ENCODE data around the gene HEATR5A.
"Not testable (repeated sequence)": the region's sequence is repeated elsewhere in the genome, so short reads cannot be mapped to it uniquely, and the experiment has no call there.

Gene HEATR5A

DNA sequence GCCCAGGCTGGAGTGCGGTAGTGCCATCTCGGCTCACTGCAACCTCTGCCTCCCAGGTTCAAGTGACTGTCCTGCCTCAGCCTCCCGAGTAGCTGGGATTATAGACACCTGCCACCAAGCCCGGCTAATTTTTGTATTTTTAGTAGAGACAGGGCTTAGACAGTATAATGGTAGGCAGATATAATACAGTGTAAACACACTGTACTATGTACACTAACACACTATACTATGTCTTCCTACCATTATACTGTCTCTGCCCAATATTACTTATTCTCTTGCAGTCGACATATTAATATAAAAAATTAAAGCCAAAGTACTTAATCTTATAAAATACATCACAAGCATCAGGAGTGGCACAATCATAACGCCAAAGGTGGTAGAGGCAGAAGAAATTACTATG is 21.9 kb upstream of the HEATR5A start:
- H3K4me1 ChIP-seq (ENCODE audit: insufficient read depth, low read length): no peaks in the 10 kb centered on the region
- H3K27ac ChIP-seq (ENCODE audit: low read length): no peak overlapping the region
- H3K9ac ChIP-seq (ENCODE audit: low read depth, low read length): no peak overlapping the region
- H3K36me3 ChIP-seq (ENCODE audit: insufficient read depth, low read depth, low read length): peaks cover 3% of the 10 kb centered on the region; the same call in 1 of the 2 replicates
- H3K9me3 ChIP-seq (ENCODE audit: insufficient read depth, low read depth, low read length): peaks cover 6% of the 10 kb centered on the region; the same call in 1 of the 2 replicates
- no peaks in the 10 kb centered on the region for H3K27me3 ChIP-seq (ENCODE audit: insufficient read depth, low read length)
- no peak overlapping the region for H3K4me3 ChIP-seq (ENCODE audit: low read length)

DNA sequence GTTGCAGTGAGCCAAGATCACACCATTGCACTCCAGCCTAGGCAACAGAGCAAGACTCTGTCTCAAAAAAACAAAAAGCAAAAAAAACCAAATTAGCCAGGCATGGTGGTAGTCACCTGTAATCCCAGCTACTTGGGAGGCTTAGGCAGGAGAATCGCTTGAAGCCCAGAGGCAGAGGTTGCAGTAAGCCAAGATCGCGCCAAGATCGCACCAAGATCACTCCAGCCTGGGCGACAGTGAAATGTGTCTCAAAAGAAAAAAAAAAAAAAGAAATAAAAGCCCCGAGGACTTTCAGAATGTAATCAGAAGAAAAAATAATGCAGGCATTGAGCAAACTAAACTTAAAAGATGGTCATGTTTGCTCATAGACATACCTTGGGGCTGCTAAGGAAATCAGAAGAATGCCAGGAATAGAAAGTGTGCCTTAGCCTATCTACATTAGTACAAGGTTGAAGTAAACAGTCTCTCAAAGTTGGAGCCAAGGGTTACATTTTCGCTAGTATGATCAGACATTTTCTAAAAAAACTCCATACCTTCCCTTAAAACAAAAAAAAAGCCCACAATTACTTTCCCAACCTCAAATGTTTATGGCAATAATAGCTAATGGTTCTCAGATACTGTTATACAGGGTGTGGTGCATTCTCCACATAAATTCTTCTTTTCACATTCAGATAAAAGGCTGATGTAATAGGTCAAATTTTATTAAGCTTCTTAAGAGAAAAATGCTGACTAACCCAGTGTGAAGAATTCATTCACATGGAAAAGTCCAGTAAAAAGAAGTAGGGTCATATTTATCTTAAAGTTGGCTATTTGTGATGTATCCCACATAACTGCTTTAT is 21.1 kb upstream of the HEATR5A start:
- no peaks in the 10 kb centered on the region for H3K4me1 ChIP-seq (ENCODE audit: insufficient read depth, low read length)
- H3K27me3 ChIP-seq (ENCODE audit: insufficient read depth, low read length): no peaks in the 10 kb centered on the region
- H3K36me3 ChIP-seq (ENCODE audit: insufficient read depth, low read depth, low read length): peaks cover 3% of the 10 kb centered on the region; the same call in 1 of the 2 replicates
- H3K27ac ChIP-seq (ENCODE audit: low read length): no peak overlapping the region
- peaks cover 6% of the 10 kb centered on the region; the same call in 1 of the 2 replicates for H3K9me3 ChIP-seq (ENCODE audit: insufficient read depth, low read depth, low read length)
- H3K4me3 ChIP-seq (ENCODE audit: low read length): no peak overlapping the region
- H3K9ac ChIP-seq (ENCODE audit: low read depth, low read length): no peak overlapping the region

DNA sequence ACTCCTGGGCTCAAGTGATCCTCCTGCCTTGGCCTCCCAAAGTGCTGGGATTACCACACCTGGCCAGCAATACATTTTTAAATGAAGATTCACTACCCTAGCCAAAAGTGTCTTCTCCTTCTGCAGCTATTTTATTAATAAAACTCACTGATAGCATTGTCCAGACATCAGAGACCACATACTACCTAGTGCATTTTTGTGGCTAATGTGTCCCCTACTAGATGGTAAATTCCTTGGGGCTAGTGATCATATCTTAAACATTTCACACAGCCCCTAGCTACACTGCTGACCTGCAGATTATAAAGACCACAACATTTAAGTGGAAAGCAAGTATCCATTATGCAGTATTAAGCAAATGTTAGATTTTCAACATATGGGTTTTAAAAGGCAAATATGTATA is 19.9 kb upstream of the HEATR5A start:
- Histone ChIP-seq H3K4me1 (ENCODE audit: insufficient read depth, low read length) (no peaks in the 10 kb centered on the region), H3K9ac (ENCODE audit: low read depth, low read length) (no peak overlapping the region), H3K27ac (ENCODE audit: low read length) (no peak overlapping the region), H3K27me3 (ENCODE audit: insufficient read depth, low read length) (no peaks in the 10 kb centered on the region), H3K9me3 (ENCODE audit: insufficient read depth, low read depth, low read length) (peaks cover 6% of the 10 kb centered on the region; the same call in 1 of the 2 replicates), H3K36me3 (ENCODE audit: insufficient read depth, low read depth, low read length) (peaks cover 3% of the 10 kb centered on the region; the same call in 1 of the 2 replicates), H3K4me3 (ENCODE audit: low read length) (no peak overlapping the region)

DNA sequence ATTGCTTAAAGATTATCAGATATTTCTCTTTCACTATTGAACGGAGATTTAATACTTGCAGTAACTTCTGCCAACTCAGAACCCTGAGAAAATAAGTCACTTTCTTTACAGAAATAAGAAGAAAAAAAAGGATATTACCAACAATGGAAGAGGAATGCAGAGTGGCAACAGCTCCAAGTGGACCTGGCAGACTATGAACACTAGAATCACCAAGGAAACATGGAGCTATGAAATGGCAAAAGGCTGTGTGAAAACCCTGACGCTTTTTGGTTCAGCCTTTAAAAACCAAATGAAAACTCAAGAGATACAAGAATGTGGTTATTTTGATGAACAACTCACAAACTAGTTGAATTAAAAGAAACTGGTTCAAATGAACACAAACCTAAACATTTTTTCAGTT is 19.2 kb upstream of the HEATR5A start:
- no peaks in the 10 kb centered on the region for H3K4me1 ChIP-seq (ENCODE audit: insufficient read depth, low read length)
- no peak overlapping the region for H3K27ac ChIP-seq (ENCODE audit: low read length)
- peaks cover 3% of the 10 kb centered on the region; the same call in 1 of the 2 replicates for H3K36me3 ChIP-seq (ENCODE audit: insufficient read depth, low read depth, low read length)
- peaks cover 6% of the 10 kb centered on the region; the same call in 1 of the 2 replicates for H3K9me3 ChIP-seq (ENCODE audit: insufficient read depth, low read depth, low read length)
- H3K4me3 ChIP-seq (ENCODE audit: low read length): no peak overlapping the region
- no peak overlapping the region for H3K9ac ChIP-seq (ENCODE audit: low read depth, low read length)
- no peaks in the 10 kb centered on the region for H3K27me3 ChIP-seq (ENCODE audit: insufficient read depth, low read length)

DNA sequence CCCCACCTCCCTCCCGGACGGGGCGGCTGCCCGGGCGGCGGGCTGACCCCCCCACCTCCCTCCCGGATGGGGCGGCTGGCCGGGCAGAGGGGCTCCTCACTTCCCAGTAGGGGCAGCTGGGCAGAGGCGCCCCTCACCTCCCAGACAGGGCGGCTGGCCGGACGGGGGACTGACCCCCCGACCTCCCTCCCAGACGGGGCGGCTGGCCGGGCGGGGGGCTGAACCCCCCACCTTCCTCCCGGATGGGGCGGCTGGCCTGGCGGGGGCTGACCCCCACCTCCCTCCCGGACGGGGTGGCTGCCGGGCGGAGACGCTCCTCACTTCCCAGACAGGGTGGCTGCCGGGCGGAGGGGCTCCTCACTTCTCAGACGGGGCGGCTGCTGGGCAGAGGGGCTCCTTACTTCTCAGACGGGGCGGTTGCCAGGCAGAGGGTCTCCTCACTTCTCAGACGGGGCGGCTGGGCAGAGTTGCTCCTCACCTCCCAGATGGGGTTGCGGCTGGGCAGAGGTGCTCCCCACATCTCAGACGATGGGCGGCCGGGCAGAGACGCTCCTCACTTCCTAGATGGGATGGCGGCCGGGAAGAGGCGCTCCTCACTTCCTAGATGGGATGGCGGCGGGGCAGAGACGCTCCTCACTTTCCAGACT is 16.8 kb upstream of the HEATR5A start:
- not testable (repeated sequence) for H3K4me1 ChIP-seq (ENCODE audit: insufficient read depth, low read length); H3K9me3 ChIP-seq (ENCODE audit: insufficient read depth, low read depth, low read length); H3K4me3 ChIP-seq (ENCODE audit: low read length); H3K27ac ChIP-seq (ENCODE audit: low read length); H3K36me3 ChIP-seq (ENCODE audit: insufficient read depth, low read depth, low read length); H3K9ac ChIP-seq (ENCODE audit: low read depth, low read length); H3K27me3 ChIP-seq (ENCODE audit: insufficient read depth, low read length)

DNA sequence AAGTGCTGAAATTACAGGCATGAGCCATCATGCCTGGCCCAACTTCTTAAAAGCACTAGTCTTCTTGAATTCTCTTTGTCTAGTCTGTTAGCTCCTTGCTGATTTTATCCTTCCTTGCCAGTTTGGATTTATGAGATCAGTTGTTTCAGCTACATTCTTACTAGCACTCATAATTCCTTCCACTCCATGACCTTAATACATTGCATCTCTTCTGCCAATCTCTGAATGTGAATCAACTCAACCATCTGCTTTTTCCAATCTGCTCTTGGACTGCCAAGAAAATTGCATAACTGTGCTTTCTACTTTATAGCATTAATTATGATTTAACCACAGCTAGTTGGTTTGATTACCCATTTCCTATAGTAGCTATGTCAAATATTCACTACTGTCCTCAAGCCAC is 14.9 kb upstream of the HEATR5A start:
- no peak overlapping the region for H3K4me3 ChIP-seq (ENCODE audit: low read length)

DNA sequence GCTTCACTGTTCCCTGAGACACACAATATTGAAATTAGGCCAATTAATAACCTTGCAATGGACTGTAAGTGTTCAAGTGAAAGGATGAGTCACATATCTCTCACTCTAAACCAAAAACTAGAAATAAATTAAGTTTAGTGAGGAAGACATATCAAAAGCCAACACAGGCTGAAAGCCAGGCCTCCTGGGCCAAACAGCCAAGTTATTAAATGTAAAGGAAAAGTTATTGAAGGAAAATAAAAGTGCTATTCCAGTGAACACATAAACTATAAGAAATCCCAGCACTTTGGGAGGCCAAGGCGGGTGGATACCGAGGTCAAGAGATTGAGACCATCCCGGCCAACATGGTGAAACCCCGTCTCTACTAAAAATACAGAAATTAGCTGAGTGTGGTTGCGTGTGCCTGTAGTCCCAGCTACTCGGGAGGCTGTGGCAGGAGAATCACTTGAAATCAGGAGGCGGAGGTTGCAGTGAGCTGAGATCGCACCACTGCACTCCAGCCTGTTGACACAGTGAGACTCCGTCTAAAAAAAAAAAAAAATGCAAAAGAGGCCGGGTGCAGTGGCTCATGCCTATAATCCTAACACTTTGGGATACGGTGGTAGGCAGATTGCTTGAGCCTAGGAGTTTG is 10.4 kb upstream of the HEATR5A start:
- Histone ChIP-seq H3K9me3 (ENCODE audit: insufficient read depth, low read depth, low read length) (no peaks in the 10 kb centered on the region; the same call in 1 of the 2 replicates), H3K9ac (ENCODE audit: low read depth, low read length) (no peak overlapping the region), H3K4me3 (ENCODE audit: low read length) (no peak overlapping the region), H3K4me1 (ENCODE audit: insufficient read depth, low read length) (peaks cover 9% of the 10 kb centered on the region), H3K27me3 (ENCODE audit: insufficient read depth, low read length) (no peaks in the 10 kb centered on the region), H3K36me3 (ENCODE audit: insufficient read depth, low read depth, low read length) (no peaks in the 10 kb centered on the region), H3K27ac (ENCODE audit: low read length) (no peak overlapping the region)

More for the DNA sequence above, 14.9 kb upstream of the HEATR5A start:
- Histone ChIP-seq H3K9me3 (ENCODE audit: insufficient read depth, low read depth, low read length) (peaks cover 6% of the 10 kb centered on the region; the same call in 1 of the 2 replicates), H3K27me3 (ENCODE audit: insufficient read depth, low read length) (no peaks in the 10 kb centered on the region), H3K36me3 (ENCODE audit: insufficient read depth, low read depth, low read length) (peaks cover 3% of the 10 kb centered on the region; the same call in 1 of the 2 replicates), H3K4me1 (ENCODE audit: insufficient read depth, low read length) (no peaks in the 10 kb centered on the region), H3K9ac (ENCODE audit: low read depth, low read length) (no peak overlapping the region), H3K27ac (ENCODE audit: low read length) (no peak overlapping the region)

DNA sequence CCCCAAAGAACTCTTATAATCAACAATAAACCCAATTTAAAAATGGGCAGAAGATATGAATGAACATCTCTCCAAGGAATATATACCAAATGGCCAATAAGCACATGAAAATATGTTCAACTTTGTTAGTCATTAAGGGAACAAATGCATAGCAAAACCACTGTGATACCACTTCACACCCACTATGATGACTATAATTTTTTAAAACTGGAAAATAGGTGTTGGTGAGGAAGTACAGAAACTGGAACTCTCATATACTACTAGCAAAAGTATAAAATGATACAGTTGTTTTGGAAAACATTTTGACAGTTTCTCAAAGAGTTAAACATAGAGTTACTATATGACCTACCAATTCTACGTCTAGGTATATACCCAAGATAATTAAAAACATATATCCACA is 9.4 kb upstream of the HEATR5A start:
- no peaks in the 10 kb centered on the region for H3K27me3 ChIP-seq (ENCODE audit: insufficient read depth, low read length)
- no peak overlapping the region for H3K27ac ChIP-seq (ENCODE audit: low read length)
- H3K9me3 ChIP-seq (ENCODE audit: insufficient read depth, low read depth, low read length): no peaks in the 10 kb centered on the region; the same call in 1 of the 2 replicates
- no peak overlapping the region for H3K9ac ChIP-seq (ENCODE audit: low read depth, low read length)
- H3K4me3 ChIP-seq (ENCODE audit: low read length): no peak overlapping the region
- H3K36me3 ChIP-seq (ENCODE audit: insufficient read depth, low read depth, low read length): no peaks in the 10 kb centered on the region
- peaks cover 9% of the 10 kb centered on the region for H3K4me1 ChIP-seq (ENCODE audit: insufficient read depth, low read length)

DNA sequence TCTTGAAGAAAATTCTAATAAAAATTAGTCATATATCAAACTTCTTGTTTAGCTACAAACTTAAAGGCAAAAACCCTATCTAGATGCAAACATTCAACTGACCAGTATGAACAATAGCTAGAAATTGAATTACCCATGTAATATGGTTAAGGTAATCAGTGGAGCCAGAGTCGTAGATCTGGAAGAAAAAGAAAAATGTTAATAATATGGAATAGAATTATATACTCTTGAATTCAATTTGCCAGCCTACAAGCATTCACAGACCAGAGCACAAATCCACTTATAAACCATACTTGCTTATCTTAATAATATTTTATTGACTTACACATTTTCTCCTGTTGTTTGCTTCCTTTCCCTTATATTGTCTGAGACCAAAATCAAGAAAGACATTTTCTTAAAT is 7.7 kb upstream of the HEATR5A start:
- Histone ChIP-seq H3K27ac (ENCODE audit: low read length) (no peak overlapping the region), H3K9ac (ENCODE audit: low read depth, low read length) (no peak overlapping the region)

DNA sequence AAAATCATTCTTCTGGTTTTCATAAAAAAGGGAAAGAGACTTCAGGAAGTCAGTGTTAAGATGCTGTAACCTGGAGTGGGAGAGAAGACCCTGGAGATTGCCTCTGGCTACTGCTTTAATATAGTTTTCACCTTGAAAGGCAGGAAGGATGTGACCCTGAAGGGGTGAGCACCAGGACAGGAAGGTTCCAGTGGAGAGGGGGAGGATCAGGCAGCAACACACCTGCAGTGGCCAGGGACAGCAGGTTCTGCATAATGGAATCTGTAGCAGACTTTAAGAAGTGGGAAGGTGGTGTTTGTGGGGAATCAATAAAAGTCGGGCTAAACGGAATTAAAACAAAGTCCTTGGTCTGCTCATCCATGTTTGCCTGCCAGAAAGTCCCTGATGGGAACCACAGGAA is 6.3 kb upstream of the HEATR5A start:
- Histone ChIP-seq H3K27ac (ENCODE audit: low read length) (no peak overlapping the region), H3K4me1 (ENCODE audit: insufficient read depth, low read length) (peaks cover 9% of the 10 kb centered on the region)

More for the DNA sequence above, 7.7 kb upstream of the HEATR5A start:
- Histone ChIP-seq H3K36me3 (ENCODE audit: insufficient read depth, low read depth, low read length) (no peaks in the 10 kb centered on the region), H3K27me3 (ENCODE audit: insufficient read depth, low read length) (no peaks in the 10 kb centered on the region), H3K9me3 (ENCODE audit: insufficient read depth, low read depth, low read length) (no peaks in the 10 kb centered on the region; the same call in 1 of the 2 replicates), H3K4me3 (ENCODE audit: low read length) (no peak overlapping the region), H3K4me1 (ENCODE audit: insufficient read depth, low read length) (peaks cover 9% of the 10 kb centered on the region)

DNA sequence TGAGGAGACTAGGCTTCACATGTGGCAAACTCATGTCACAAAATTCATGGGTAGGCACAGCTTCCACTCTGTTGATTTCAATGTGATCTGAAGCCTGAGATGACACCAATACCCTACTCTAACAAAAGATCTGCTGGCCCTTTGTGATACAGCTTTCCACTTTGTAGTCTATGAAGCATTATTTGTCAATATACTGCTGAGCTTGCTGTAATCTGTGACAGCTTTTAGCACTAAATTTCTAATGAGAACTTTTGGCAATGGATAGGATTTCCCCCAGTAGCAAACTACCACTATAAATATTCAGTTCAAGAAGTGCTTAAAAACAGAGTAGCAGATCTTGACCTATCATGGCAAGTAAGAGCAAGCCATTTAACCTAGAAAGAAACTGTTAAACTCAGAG is 5.6 kb upstream of the HEATR5A start:
- Histone ChIP-seq H3K4me3 (ENCODE audit: low read length) (no peak overlapping the region), H3K36me3 (ENCODE audit: insufficient read depth, low read depth, low read length) (no peaks in the 10 kb centered on the region), H3K9me3 (ENCODE audit: insufficient read depth, low read depth, low read length) (no peaks in the 10 kb centered on the region), H3K4me1 (ENCODE audit: insufficient read depth, low read length) (peaks cover 9% of the 10 kb centered on the region), H3K9ac (ENCODE audit: low read depth, low read length) (no peak overlapping the region), H3K27ac (ENCODE audit: low read length) (no peak overlapping the region), H3K27me3 (ENCODE audit: insufficient read depth, low read length) (no peaks in the 10 kb centered on the region)

More for the DNA sequence above, 6.3 kb upstream of the HEATR5A start:
- Histone ChIP-seq H3K9ac (ENCODE audit: low read depth, low read length) (no peak overlapping the region), H3K4me3 (ENCODE audit: low read length) (no peak overlapping the region), H3K27me3 (ENCODE audit: insufficient read depth, low read length) (no peaks in the 10 kb centered on the region), H3K36me3 (ENCODE audit: insufficient read depth, low read depth, low read length) (no peaks in the 10 kb centered on the region), H3K9me3 (ENCODE audit: insufficient read depth, low read depth, low read length) (no peaks in the 10 kb centered on the region)
